ENCODE measurements around the gene FAM222A. TPM values are rescaled to one million over a fixed set of nuclear protein-coding genes. Genes with fewer than 3 reads are reported as not detected.

FAM222A gene
- total RNA-seq, 2 donors from 2014 or later: 21.6 to 24.4 TPM

DNA sequence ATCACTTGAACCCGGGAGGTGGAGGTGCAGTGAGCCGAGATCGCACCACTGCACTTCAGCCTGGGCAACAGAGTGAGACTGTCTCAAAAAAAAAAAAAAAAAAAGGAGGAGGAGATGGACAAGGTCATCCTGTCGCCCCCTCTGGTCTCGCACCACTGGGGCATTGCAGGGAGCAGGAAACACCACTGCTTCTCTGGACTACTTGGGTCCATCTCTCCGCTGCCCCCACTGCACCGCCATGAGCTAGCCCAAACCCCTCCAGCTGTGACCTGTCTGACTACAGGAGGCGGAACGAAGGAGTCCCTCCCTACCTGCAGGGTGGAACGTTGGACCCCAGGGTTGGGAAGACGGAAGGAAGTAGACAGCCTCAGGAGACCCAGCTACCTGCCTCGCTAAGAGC is 18.2 kb upstream of the FAM222A start:
- peak; percentile 38 for TF ChIP-seq CTCF (conservative IDR thresholded peaks at IDR 0.05)
- Histone ChIP-seq H3K27ac (ENCODE audit: low read depth, low read length) (no peak overlapping the region), H3K4me3 (ENCODE audit: low read length) (no peak overlapping the region), H3K9ac (ENCODE audit: extremely low read depth, low read length, poor library complexity, severe bottlenecking) (no peak overlapping the region), H3K27me3 (ENCODE audit: control insufficient read depth, insufficient read depth, low read length, poor library complexity, severe bottlenecking) (no peaks in the 10 kb centered on the region), H3K36me3 (ENCODE audit: control insufficient read depth, insufficient read depth, low read length) (no peaks in the 10 kb centered on the region), H3K9me3 (ENCODE audit: control insufficient read depth, low read length) (no peaks in the 10 kb centered on the region), H3K4me1 (ENCODE audit: control insufficient read depth, insufficient read depth, low read length) (peaks cover 12% of the 10 kb centered on the region)
- Mint-ChIP-seq H3K27me3 (ENCODE audit: insufficient read depth) (peaks cover 17% of the 10 kb centered on the region), H3K4me3 (no peak overlapping the region), H3K27ac (no peak overlapping the region), H3K4me1 (peaks cover 13% of the 10 kb centered on the region), H3K9me3 (peaks cover 5% of the 10 kb centered on the region), H3K36me3 (ENCODE audit: low read depth) (no peaks in the 10 kb centered on the region)
- peak; percentile 72 for DNase-seq
- 85 to 89% methylated on average over 8 to 12 of the region's 12 CpGs for WGBS, 2 experiments (ENCODE audit: insufficient coverage in 1 of 2, insufficient read length in 1 of 2)

DNA sequence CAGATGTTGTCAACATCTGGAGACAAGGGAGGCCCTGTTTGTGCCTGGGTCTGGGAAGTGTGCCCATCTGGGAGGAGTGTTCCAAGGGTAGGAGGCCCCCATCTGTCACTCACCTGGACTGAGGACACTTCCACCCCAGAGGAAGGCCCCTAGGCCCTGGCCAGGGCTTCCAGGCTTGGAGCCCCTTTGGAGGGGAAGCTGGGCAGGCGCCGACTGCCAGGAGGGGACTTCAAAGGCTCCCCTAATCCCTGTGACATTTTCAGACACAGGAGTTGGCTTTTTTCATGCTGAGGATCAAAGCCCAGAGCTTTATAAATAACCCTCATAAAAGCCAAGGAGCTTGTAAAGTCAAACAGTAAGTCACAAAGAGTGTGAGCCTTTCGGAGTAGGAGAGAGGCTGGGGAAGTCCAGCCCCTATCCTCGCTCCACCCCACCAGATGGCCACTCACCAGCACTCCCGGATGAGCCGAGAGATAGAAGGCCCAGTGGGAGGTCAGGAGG is 17.6 kb upstream of the FAM222A start:
- Histone ChIP-seq H3K27ac (ENCODE audit: low read depth, low read length) (peak overlapping the region; percentile 30), H3K9ac (ENCODE audit: extremely low read depth, low read length, poor library complexity, severe bottlenecking) (no peak overlapping the region)
- 39 to 65% methylated on average over 3 to 6 of the region's 6 CpGs for WGBS, 2 experiments (ENCODE audit: insufficient coverage in 1 of 2, insufficient read length in 1 of 2)

GRCh38 chr12:109696485-109697269 is 16.9 kb upstream of the FAM222A start:
- Histone ChIP-seq H3K27ac (ENCODE audit: low read depth, low read length) (no peak overlapping the region), H3K27me3 (ENCODE audit: control insufficient read depth, insufficient read depth, low read length, poor library complexity, severe bottlenecking) (no peaks in the 10 kb centered on the region), H3K4me1 (ENCODE audit: control insufficient read depth, insufficient read depth, low read length) (peaks cover 12% of the 10 kb centered on the region), H3K9me3 (ENCODE audit: control insufficient read depth, low read length) (no peaks in the 10 kb centered on the region), H3K9ac (ENCODE audit: extremely low read depth, low read length, poor library complexity, severe bottlenecking) (no peak overlapping the region), H3K36me3 (ENCODE audit: control insufficient read depth, insufficient read depth, low read length) (no peaks in the 10 kb centered on the region), H3K4me3 (ENCODE audit: low read length) (no peak overlapping the region)
- Mint-ChIP-seq H3K27ac (no peak overlapping the region), H3K4me3 (no peak overlapping the region), H3K4me1 (peaks cover 16% of the 10 kb centered on the region), H3K27me3 (ENCODE audit: insufficient read depth) (peaks cover 16% of the 10 kb centered on the region), H3K36me3 (ENCODE audit: low read depth) (no peaks in the 10 kb centered on the region), H3K9me3 (peaks cover 2% of the 10 kb centered on the region)
- WGBS, 2 experiments (ENCODE audit: insufficient coverage in 1 of 2, insufficient read length in 1 of 2): 78 to 90% methylated on average over 4 to 6 of the region's 6 CpGs
- DNase-seq: no peak
- TF ChIP-seq CTCF (conservative IDR thresholded peaks at IDR 0.05): no peak

More for the DNA sequence above, 17.6 kb upstream of the FAM222A start:
- H3K36me3 ChIP-seq (ENCODE audit: control insufficient read depth, insufficient read depth, low read length): no peaks in the 10 kb centered on the region
- H3K4me3 ChIP-seq (ENCODE audit: low read length): no peak overlapping the region
- H3K4me1 Mint-ChIP-seq: peaks cover 16% of the 10 kb centered on the region
- no peaks in the 10 kb centered on the region for H3K9me3 ChIP-seq (ENCODE audit: control insufficient read depth, low read length)
- H3K9me3 Mint-ChIP-seq: peaks cover 5% of the 10 kb centered on the region
- H3K27me3 Mint-ChIP-seq (ENCODE audit: insufficient read depth): peaks cover 17% of the 10 kb centered on the region
- no peak overlapping the region for H3K27ac Mint-ChIP-seq
- H3K36me3 Mint-ChIP-seq (ENCODE audit: low read depth): no peaks in the 10 kb centered on the region
- no peak for TF ChIP-seq CTCF (conservative IDR thresholded peaks at IDR 0.05)
- H3K4me3 Mint-ChIP-seq: no peak overlapping the region
- peak; percentile 69 for DNase-seq
- no peaks in the 10 kb centered on the region for H3K27me3 ChIP-seq (ENCODE audit: control insufficient read depth, insufficient read depth, low read length, poor library complexity, severe bottlenecking)
- peaks cover 12% of the 10 kb centered on the region for H3K4me1 ChIP-seq (ENCODE audit: control insufficient read depth, insufficient read depth, low read length)
